ENCODE measurements around the gene SMIM30.
A peak's percentile ranks its signal among the peaks of the same experiment; 100 is the strongest.
"Not testable (repeated sequence)": the region's sequence is repeated elsewhere in the genome, so short reads cannot be mapped to it uniquely, and the experiment has no call there.

Gene SMIM30

DNA sequence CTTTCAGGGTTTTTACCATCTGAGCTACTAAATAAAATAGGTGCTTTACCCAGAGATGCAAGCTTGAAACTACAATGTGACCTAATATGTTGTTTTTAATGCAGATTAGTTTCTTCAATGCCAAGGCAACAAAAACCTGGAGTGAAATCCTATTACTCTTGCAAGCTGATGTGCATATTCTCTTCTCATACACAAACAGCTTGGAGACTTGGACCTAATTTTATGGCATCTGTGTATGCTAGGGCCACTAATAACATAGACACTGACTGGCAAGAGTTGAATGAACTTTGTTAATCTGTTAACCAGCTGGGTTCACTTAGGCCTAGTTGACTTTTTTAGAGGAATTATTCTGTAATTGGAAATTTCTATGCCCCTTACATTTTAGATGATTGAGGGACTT lies 23.4 kb upstream of the SMIM30 start:
- H3K4me2 ChIP-seq, result no peak overlapping the region
- no peaks in the 10 kb centered on the region for H3K27me3 ChIP-seq
- H3K9me3 ChIP-seq, result no peaks in the 10 kb centered on the region
- H3K4me1 ChIP-seq, result no peaks in the 10 kb centered on the region
- H3K9ac ChIP-seq, result no peak overlapping the region
- no peak overlapping the region for H3K4me3 ChIP-seq
- no peak for TF ChIP-seq Cebpa-rat (IDR thresholded peaks at IDR 0.05)
- H3K27ac ChIP-seq, result no peak overlapping the region
- H4K20me1 ChIP-seq, result no peaks in the 10 kb centered on the region
- no peaks in the 10 kb centered on the region for H3K36me3 ChIP-seq

DNA sequence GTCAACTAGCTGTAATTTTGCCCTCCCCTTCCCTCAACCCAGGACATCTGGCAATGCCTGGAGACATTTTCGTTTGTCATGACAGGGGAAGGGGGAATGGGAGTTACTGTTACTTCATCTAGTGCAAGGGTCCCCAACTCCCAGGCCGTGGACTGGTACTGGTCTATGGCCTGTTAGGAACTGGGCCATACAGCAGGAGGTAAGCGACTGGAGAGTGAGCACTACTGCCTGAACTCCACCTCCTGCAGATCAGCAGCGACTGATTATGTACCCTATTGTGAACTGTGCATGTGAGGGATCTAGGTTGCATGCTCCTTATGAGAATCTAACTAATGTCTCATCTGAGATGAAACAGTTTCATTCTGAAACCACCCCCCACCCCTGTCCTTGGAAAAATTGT lies 22.6 kb upstream of the SMIM30 start:
- no peak overlapping the region for H3K9ac ChIP-seq
- H3K4me2 ChIP-seq, result no peak overlapping the region
- H3K27me3 ChIP-seq, result no peaks in the 10 kb centered on the region
- no peak overlapping the region for H3K4me3 ChIP-seq
- no peaks in the 10 kb centered on the region for H3K36me3 ChIP-seq
- no peak overlapping the region for H3K27ac ChIP-seq
- no peaks in the 10 kb centered on the region for H3K9me3 ChIP-seq
- TF ChIP-seq Cebpa-rat (IDR thresholded peaks at IDR 0.05), result no peak
- no peaks in the 10 kb centered on the region for H4K20me1 ChIP-seq
- H3K4me1 ChIP-seq, result no peaks in the 10 kb centered on the region

- no peak overlapping the region for H3K4me3 ChIP-seq
- H3K4me2 ChIP-seq, result no peak overlapping the region
- H3K27me3 ChIP-seq, result no peaks in the 10 kb centered on the region
- no peak for TF ChIP-seq Cebpa-rat (IDR thresholded peaks at IDR 0.05)
- no peaks in the 10 kb centered on the region for H3K4me1 ChIP-seq
- H3K9me3 ChIP-seq, result no peaks in the 10 kb centered on the region
- no peak overlapping the region for H3K27ac ChIP-seq
- H3K36me3 ChIP-seq, result no peaks in the 10 kb centered on the region
- H4K20me1 ChIP-seq, result no peaks in the 10 kb centered on the region
- H3K9ac ChIP-seq, result no peak overlapping the region
Measured at GRCh38 chr7:113137241-113137640, 18.9 kb upstream of the SMIM30 start.

- Histone ChIP-seq H3K4me2 (no peak overlapping the region), H4K20me1 (no peaks in the 10 kb centered on the region), H3K4me3 (no peak overlapping the region), H3K4me1 (no peaks in the 10 kb centered on the region), H3K9ac (no peak overlapping the region), H3K9me3 (no peaks in the 10 kb centered on the region), H3K36me3 (no peaks in the 10 kb centered on the region), H3K27ac (no peak overlapping the region), H3K27me3 (no peaks in the 10 kb centered on the region)
- TF ChIP-seq Cebpa-rat (IDR thresholded peaks at IDR 0.05), result no peak
Measured at GRCh38 chr7:113134025-113134424, 15.7 kb upstream of the SMIM30 start.

GRCh38 chr7:113131367-113131766 lies 13.0 kb upstream of the SMIM30 start:
- Histone ChIP-seq H3K4me2 (no peak overlapping the region), H3K9me3 (no peaks in the 10 kb centered on the region), H3K9ac (no peak overlapping the region), H3K27ac (no peak overlapping the region), H3K27me3 (no peaks in the 10 kb centered on the region), H4K20me1 (no peaks in the 10 kb centered on the region), H3K4me3 (no peak overlapping the region), H3K4me1 (no peaks in the 10 kb centered on the region), H3K36me3 (no peaks in the 10 kb centered on the region)
- no peak for TF ChIP-seq Cebpa-rat (IDR thresholded peaks at IDR 0.05)

GRCh38 chr7:113128031-113128430 lies 9.7 kb upstream of the SMIM30 start:
- no peak overlapping the region for H3K4me3 ChIP-seq
- H3K27me3 ChIP-seq, result no peaks in the 10 kb centered on the region
- H3K4me1 ChIP-seq, result no peaks in the 10 kb centered on the region
- no peak for TF ChIP-seq Cebpa-rat (IDR thresholded peaks at IDR 0.05)
- H3K9me3 ChIP-seq, result no peaks in the 10 kb centered on the region
- H3K9ac ChIP-seq, result no peak overlapping the region
- no peak overlapping the region for H3K27ac ChIP-seq
- H4K20me1 ChIP-seq, result no peaks in the 10 kb centered on the region
- no peaks in the 10 kb centered on the region for H3K36me3 ChIP-seq
- H3K4me2 ChIP-seq, result no peak overlapping the region

- Histone ChIP-seq H3K27me3 (no peaks in the 10 kb centered on the region), H3K4me2 (no peak overlapping the region), H4K20me1 (no peaks in the 10 kb centered on the region), H3K9ac (no peak overlapping the region), H3K4me3 (no peak overlapping the region), H3K27ac (no peak overlapping the region), H3K9me3 (no peaks in the 10 kb centered on the region), H3K36me3 (no peaks in the 10 kb centered on the region), H3K4me1 (no peaks in the 10 kb centered on the region)
- TF ChIP-seq Cebpa-rat (IDR thresholded peaks at IDR 0.05), result no peak
Measured at GRCh38 chr7:113125728-113126127, 7.4 kb upstream of the SMIM30 start.

- H3K4me1 ChIP-seq, result peaks cover 3% of the 10 kb centered on the region
- no peaks in the 10 kb centered on the region for H4K20me1 ChIP-seq
- no peaks in the 10 kb centered on the region for H3K36me3 ChIP-seq
- no peaks in the 10 kb centered on the region for H3K27me3 ChIP-seq
- H3K4me2 ChIP-seq, result no peak overlapping the region
- no peak for TF ChIP-seq Cebpa-rat (IDR thresholded peaks at IDR 0.05)
- no peaks in the 10 kb centered on the region for H3K9me3 ChIP-seq
- H3K4me3 ChIP-seq, result no peak overlapping the region
- H3K9ac ChIP-seq, result no peak overlapping the region
- H3K27ac ChIP-seq, result no peak overlapping the region
Measured at GRCh38 chr7:113122744-113123143, 4.4 kb upstream of the SMIM30 start.

DNA sequence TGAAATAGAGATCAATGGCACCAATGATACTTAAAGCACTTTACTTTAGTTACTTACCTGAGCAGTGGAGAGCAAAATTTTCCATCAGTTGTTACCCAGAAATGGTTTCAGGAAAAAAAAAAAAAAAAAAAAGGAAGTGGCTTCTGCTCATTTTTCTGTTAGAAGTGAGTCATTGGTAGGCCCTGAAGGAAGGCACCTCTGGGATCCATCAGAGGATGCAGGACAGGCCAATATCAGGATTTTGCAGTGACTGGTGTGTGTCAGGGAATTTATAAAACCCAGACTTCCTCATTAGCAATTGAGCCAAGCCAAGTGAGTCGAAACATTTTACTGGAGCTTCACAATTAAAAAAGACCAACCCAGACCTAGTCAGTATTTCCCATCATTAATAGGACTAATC lies 2.3 kb upstream of the SMIM30 start:
- H3K9me3 ChIP-seq, result no peaks in the 10 kb centered on the region
- H3K36me3 ChIP-seq, result 0 out of 2 replicates have a peak, but pooled peaks cover 5% of the 10 kb centered on the region
- H4K20me1 ChIP-seq, result no peaks in the 10 kb centered on the region
- no peak overlapping the region for H3K4me3 ChIP-seq
- H3K27me3 ChIP-seq, result no peaks in the 10 kb centered on the region
- no peak for TF ChIP-seq Cebpa-rat (IDR thresholded peaks at IDR 0.05)
- H3K4me2 ChIP-seq, result no peak overlapping the region
- no peak overlapping the region for H3K27ac ChIP-seq
- no peak overlapping the region for H3K9ac ChIP-seq
- H3K4me1 ChIP-seq, result peaks cover 8% of the 10 kb centered on the region

- Histone ChIP-seq H3K4me3 (no peak overlapping the region), H3K4me2 (no peak overlapping the region)
Measured at GRCh38 chr7:113119429-113119828, 1.1 kb upstream of the SMIM30 start.

DNA sequence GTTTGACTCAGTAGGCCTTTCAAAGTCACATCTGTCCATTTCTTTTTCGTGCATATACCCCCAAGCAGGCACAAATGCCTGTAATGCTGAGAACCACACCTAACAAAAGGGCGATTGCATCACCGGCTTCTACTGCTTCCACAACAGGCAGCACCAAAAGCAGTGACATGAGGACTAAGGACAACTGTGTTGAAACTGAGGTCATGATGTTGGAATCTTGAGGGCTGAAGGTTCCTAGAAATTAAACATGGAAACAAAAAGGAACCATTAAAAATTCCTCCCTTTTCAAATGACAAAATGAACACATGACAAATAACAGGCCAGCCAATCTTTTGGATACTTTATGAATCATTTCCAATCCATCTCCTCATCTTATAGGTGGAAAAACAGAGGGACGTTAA lies 980 bp downstream of the SMIM30 start:
- peak overlapping the region; percentile 71 for H3K4me3 ChIP-seq
- H3K9ac ChIP-seq, H3K4me1 ChIP-seq, H3K27me3 ChIP-seq, H4K20me1 ChIP-seq, H3K36me3 ChIP-seq, H3K27ac ChIP-seq, H3K9me3 ChIP-seq: not testable (repeated sequence)
- peak overlapping the region; percentile 65 for H3K4me2 ChIP-seq

More at GRCh38 chr7:113119429-113119828, 1.1 kb upstream of the SMIM30 start:
- TF ChIP-seq Cebpa-rat (IDR thresholded peaks at IDR 0.05), result no peak
- no peaks in the 10 kb centered on the region for H3K27me3 ChIP-seq
- no peaks in the 10 kb centered on the region for H3K9me3 ChIP-seq
- H3K27ac ChIP-seq, result no peak overlapping the region
- H3K9ac ChIP-seq, result no peak overlapping the region
- H3K4me1 ChIP-seq, result peaks cover 8% of the 10 kb centered on the region
- 0 out of 2 replicates have a peak, but pooled peaks cover 5% of the 10 kb centered on the region for H3K36me3 ChIP-seq
- no peaks in the 10 kb centered on the region for H4K20me1 ChIP-seq
